HUES48 (cell line): ENCODE data around the gene POLD1.
"Not testable (repeated sequence)": the region's sequence is repeated elsewhere in the genome, so short reads cannot be mapped to it uniquely, and the experiment has no call there.

ENCODE experiments used
- H3K27ac ChIP-seq: one replicate; pipeline ENCODE4 v1.7.0; 2013; ENCODE audit warnings: low read depth, low read length, inconsistent platforms
- H3K27me3 ChIP-seq: 2 replicates; pipeline ENCODE4 v1.6.1; 2013; ENCODE audit warnings: mild to moderate bottlenecking, low read length; ENCODE audit not compliant: control insufficient read depth, insufficient read depth
- H3K36me3 ChIP-seq: 2 replicates; pipeline ENCODE4 v1.6.1; 2013; ENCODE audit warnings: low read length; ENCODE audit not compliant: control insufficient read depth, insufficient read depth
- H3K4me1 ChIP-seq: 2 replicates; pipeline ENCODE4 v1.6.1; 2013; ENCODE audit warnings: mild to moderate bottlenecking, low read length; ENCODE audit not compliant: control insufficient read depth, insufficient read depth
- H3K4me3 ChIP-seq: 2 replicates; pipeline ENCODE4 v1.5.1; 2013; ENCODE audit warnings: mild to moderate bottlenecking, low read depth, low read length
- H3K9ac ChIP-seq: 2 replicates; pipeline ENCODE4 v1.6.1; 2013; ENCODE audit warnings: mild to moderate bottlenecking, low read depth, low read length, moderate library complexity
- H3K9me3 ChIP-seq: 2 replicates; pipeline ENCODE4 v1.6.1; 2013; ENCODE audit warnings: low read length; ENCODE audit not compliant: control insufficient read depth, insufficient read depth

POLD1 gene

DNA sequence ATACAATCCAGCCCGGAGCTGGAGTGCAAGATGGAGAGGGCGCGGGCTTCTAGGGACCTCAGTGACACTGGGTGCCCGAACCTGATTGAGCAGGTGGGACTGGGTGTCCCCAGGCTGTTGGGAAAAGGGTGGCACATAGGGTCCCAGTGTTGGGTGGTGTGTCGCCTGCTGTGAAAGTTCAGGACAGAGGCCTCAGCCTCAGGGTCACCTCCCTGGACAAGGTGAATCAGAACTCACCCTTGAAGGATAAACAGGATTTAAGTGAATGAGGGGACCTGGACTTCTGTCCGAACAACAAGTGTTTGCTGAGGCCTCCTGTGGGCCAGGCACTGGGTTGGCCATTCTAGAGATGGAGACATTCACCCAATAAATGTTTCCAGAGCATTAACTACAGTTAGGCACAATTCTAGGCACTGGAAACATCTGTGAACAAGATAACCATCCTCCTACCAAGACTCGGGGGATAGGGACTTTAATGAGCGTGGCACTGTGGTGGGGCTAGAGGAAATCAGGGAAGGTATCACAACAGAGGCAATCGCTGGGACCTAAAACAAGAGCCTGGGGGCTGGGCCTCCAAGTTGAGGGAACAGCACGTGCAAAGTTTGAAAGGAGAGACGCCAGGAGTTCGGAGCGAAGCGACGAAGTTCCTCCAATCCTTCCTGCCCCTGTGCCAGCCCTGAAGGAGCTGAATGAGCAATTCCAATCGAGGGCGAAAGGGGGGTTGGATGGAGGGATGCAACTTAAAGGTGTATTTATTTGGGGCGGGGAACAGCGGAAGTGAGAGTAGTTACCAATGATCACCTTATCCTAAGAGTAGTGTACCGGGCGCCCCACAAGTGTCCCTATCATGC is 921 bp upstream of the POLD1 start:
- peaks cover 6% of the 10 kb centered on the region for H3K4me1 ChIP-seq
- no peaks in the 10 kb centered on the region for H3K9me3 ChIP-seq
- peaks cover 62% of the 10 kb centered on the region for H3K36me3 ChIP-seq
- H3K9ac ChIP-seq = peak overlapping the region; percentile 76
- H3K27ac ChIP-seq = peak overlapping the region; percentile 50
- peak overlapping the region; percentile 81 for H3K4me3 ChIP-seq
- H3K27me3 ChIP-seq = no peaks in the 10 kb centered on the region

DNA sequence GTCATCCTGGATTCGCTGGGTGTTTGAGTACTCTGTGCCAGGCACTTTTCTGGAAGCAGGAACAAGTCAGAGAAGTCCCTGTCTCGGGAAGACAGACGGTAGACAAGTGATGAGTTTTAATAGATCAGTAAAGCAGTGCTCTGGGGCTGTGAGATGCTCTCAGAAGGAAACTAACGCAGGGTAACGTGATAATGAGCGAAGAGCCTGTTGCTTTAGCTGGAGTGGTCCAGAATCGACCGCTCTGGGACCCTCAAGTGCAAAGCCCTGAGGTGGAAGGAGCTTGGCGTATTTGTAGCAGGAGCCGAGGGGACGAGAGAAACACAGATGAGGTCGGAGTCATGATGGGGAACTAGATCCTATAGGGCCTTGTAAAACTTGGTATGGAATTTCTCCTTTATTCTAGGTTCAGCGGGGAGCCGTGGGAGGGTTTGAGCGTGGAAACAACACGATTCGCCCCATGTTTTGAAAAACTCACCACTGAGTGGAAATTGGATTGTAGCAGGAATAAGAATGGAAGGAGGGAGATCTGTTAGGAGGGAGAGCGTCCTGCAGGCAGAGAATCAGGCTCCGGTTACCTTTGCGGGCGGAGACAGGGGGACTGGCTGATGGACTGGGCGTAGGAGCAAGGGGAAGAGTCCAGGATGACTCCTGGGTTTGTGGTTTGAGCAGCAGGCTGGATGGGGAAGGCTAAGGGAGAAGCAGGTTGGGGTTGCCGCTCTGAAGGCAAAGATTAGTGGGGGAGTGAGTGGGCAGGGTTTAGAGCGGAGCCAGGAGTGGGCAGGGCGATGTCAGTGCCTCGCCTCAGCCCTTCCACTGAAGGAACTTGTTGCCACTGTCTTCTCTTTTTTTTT is 763 bp downstream of the POLD1 start:
- Histone ChIP-seq H3K9ac (peak overlapping the region; percentile 82), H3K27ac (peak overlapping the region; percentile 92), H3K4me1 (peaks cover 6% of the 10 kb centered on the region), H3K27me3 (no peaks in the 10 kb centered on the region), H3K9me3 (no peaks in the 10 kb centered on the region), H3K4me3 (peak overlapping the region; percentile 81), H3K36me3 (peaks cover 55% of the 10 kb centered on the region)

DNA sequence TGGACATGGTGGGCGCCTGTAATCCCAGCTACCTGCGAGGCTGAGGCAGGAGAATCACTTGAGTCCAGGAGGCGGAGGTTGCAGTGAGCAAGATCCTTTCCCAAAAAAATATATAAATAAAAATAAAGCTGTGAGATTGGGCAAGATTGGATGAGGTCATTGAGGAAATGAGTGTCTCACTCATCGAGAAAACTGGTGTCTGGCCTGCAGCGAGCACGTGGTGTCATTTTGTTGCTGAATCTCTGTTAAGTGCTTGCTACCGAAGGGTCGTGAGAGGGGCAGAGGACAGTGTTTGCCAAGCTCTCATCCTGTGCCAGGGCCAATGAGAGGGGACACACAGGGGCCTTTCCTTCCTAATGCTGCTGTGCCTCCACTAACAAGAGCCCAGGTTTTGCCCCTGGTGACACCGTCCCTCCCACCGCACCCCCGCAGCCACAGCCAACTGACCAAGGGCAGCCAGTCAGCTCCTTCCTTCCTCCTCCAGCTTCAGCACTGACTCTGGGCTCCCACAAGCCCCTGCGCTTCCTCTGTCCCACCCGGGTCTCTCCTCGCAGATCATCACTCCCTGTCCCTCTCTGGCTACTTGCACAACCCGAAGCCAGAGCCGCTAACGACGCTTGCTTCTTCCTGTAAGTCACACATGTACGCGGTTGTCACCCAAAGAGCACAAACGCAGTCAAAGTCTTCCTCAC is 3.2 kb downstream of the POLD1 start:
- Histone ChIP-seq H3K27me3 (no peaks in the 10 kb centered on the region), H3K9me3 (peaks cover 4% of the 10 kb centered on the region), H3K9ac (no peak overlapping the region), H3K4me1 (peaks cover 6% of the 10 kb centered on the region), H3K4me3 (no peak overlapping the region), H3K27ac (no peak overlapping the region), H3K36me3 (peaks cover 38% of the 10 kb centered on the region)

- Histone ChIP-seq H3K4me1 (peaks cover 6% of the 10 kb centered on the region), H3K27me3 (no peaks in the 10 kb centered on the region), H3K36me3 (peaks cover 37% of the 10 kb centered on the region), H3K4me3 (no peak overlapping the region), H3K9me3 (peaks cover 4% of the 10 kb centered on the region), H3K27ac (no peak overlapping the region), H3K9ac (no peak overlapping the region)
Measured at GRCh38 chr19:50387868-50388245, 3.7 kb downstream of the POLD1 start.

- not testable (repeated sequence) for H3K27ac ChIP-seq
Measured at GRCh38 chr19:50390295-50390694, 6.1 kb downstream of the POLD1 start.

GRCh38 chr19:50390952-50391351 is 6.8 kb downstream of the POLD1 start:
- not testable (repeated sequence) for H3K4me3 ChIP-seq, H3K27me3 ChIP-seq, H3K9me3 ChIP-seq, H3K9ac ChIP-seq, H3K4me1 ChIP-seq, H3K27ac ChIP-seq
- H3K36me3 ChIP-seq = peaks cover 46% of the 10 kb centered on the region

More at GRCh38 chr19:50390295-50390694, 6.1 kb downstream of the POLD1 start:
- H3K36me3 ChIP-seq = peaks cover 46% of the 10 kb centered on the region
- not testable (repeated sequence) for H3K9ac ChIP-seq, H3K9me3 ChIP-seq, H3K27me3 ChIP-seq, H3K4me1 ChIP-seq, H3K4me3 ChIP-seq

DNA sequence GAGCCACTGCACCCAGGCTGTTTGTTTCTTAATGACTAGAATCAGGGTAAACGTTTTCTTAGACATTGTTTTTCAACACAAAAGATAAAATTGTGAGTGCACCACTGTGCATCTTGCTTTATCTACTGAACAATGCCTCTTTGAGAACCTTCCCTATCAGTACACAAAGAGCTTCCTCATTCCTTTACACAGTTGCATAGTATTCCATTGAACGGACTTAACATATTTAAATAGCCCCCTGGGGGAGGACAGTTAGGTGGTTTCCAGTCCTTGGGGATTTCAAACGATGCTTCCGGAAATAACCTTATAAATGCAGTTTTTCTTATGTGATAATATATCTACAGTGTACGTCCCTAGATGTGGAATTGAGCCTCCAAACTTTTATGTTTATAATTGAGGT is 8.6 kb downstream of the POLD1 start:
- H3K4me3 ChIP-seq = no peak overlapping the region
- H3K27me3 ChIP-seq = no peaks in the 10 kb centered on the region
- no peak overlapping the region for H3K27ac ChIP-seq
- H3K4me1 ChIP-seq = no peaks in the 10 kb centered on the region
- H3K9ac ChIP-seq = no peak overlapping the region
- peaks cover 4% of the 10 kb centered on the region for H3K9me3 ChIP-seq
- H3K36me3 ChIP-seq = peaks cover 32% of the 10 kb centered on the region

DNA sequence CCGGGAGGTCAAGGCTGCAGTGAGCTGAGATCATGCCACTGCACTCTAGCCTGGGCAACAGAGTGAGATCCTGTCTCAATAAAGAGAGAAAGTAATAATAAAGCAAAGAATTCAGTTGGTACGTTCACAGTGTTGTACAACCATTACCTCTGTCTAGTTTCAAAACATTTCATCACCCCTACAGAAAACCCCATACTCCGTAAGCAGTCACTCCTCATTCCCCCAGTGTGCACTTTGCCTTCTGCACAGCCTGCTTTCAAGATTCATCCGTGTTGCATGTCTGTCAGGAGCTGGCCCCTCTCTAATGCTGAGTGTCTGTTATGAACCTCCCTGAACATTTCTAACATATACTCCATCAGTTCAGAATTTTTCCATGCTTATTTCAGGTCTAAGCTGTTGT is 9.4 kb downstream of the POLD1 start:
- H3K27ac ChIP-seq = no peak overlapping the region
- peaks cover 4% of the 10 kb centered on the region for H3K9me3 ChIP-seq
- H3K27me3 ChIP-seq = no peaks in the 10 kb centered on the region
- H3K9ac ChIP-seq = no peak overlapping the region
- H3K4me3 ChIP-seq = no peak overlapping the region
- peaks cover 28% of the 10 kb centered on the region for H3K36me3 ChIP-seq
- no peaks in the 10 kb centered on the region for H3K4me1 ChIP-seq

DNA sequence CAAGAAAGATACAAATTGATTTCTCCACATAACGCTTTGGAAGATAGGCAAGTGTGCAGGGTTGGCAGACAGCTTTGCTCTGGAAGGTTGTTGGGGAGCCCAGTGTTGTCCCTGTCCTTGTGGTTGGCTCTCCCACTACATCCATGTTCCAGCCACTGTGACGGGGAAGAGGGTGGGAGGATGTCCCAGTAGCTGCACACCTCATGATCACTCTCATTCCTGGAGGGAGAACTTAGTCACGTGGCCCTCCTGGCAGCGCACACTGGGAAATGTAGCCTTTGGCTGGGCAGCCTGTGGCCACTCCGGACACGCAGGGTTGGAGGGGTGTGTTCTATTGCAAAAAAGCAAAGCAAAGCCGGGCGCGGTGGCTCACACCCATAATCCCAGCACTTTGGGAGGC is 9.9 kb downstream of the POLD1 start:
- no peak overlapping the region for H3K4me3 ChIP-seq
- no peaks in the 10 kb centered on the region for H3K4me1 ChIP-seq
- H3K27me3 ChIP-seq = no peaks in the 10 kb centered on the region
- H3K36me3 ChIP-seq = peaks cover 30% of the 10 kb centered on the region
- no peak overlapping the region for H3K9ac ChIP-seq
- peaks cover 4% of the 10 kb centered on the region for H3K9me3 ChIP-seq
- H3K27ac ChIP-seq = no peak overlapping the region

- Histone ChIP-seq H3K27ac (no peak overlapping the region), H3K36me3 (peaks cover 38% of the 10 kb centered on the region), H3K27me3 (no peaks in the 10 kb centered on the region), H3K9ac (no peak overlapping the region), H3K4me1 (no peaks in the 10 kb centered on the region), H3K9me3 (no peaks in the 10 kb centered on the region), H3K4me3 (no peak overlapping the region)
Measured at GRCh38 chr19:50398675-50399367, 14.7 kb downstream of the POLD1 start.
